ENCODE data around the gene AFTPH.

The AFTPH gene

DNA sequence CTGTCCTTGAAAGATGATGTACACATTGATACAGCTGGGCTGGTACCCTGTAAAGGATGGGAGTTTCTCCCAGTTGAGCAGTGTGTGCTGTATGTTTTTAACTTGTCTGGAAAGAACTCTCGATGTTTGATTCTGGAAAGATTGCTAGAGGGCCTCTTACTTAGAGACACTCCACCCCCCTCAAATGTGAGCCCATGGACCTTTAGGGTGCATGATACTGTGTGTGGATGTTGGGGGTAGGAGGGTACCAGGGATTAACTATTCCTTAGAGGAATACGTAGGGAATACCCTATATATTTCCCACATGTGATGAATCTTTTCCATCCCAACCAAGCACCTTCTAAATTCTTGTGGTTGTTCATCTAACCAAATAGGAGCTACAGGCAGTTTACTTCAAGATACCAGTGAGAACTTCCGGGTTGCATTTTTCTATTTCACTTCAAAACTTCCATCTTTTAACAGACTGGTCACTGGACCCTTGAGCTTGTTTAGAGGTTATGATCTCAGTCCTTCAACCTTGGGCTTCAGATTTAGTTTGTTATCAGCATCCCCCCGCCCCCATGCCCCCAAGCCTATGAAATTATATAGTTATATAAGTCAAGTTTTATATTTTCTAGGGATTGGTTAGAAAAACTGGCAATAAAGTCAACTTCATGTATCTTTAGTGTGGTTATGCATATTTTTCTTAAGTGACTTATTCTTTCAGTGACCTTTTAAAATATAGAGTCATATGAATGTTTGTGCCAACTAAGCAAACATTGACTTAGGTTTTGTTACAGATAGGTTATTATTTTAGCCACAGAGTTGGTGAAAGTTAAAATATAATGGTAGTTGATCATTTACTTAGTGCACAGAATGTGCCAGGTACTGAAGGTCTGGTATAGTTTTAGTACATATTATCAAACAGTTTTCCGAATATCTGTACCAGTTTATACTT, 18.2 kb downstream of the AFTPH start:
- Histone ChIP-seq H3K27ac (ENCODE audit: extremely low read depth, low read depth, low read length) (no peak overlapping the region), H3K4me3 (ENCODE audit: low read depth, low read length) (no peak overlapping the region), H3K4me1 (ENCODE audit: control insufficient read depth, insufficient read depth, low read length) (peaks cover 5% of the 10 kb centered on the region; the same call in 1 of the 2 replicates), H3K36me3 (ENCODE audit: control insufficient read depth in 2 of 2, insufficient read depth in 1 of 2, low read length in 2 of 2) (no peaks in the 10 kb centered on the region), H3K9me3 (ENCODE audit: control insufficient read depth, insufficient read depth, low read depth, low read length) (no peaks in the 10 kb centered on the region)
- CTCF ChIA-PET = interaction anchor here (0.7 to 0.9 kb wide), 2 partner anchors 8 to 212 kb away, joined by 3 read pairs; no protein-coding TSS in a partner anchor
- POLR2A ChIA-PET = interaction anchor here (0.5 kb wide), 1 partner anchor 601 kb away, joined by 3 read pairs; no protein-coding TSS in a partner anchor
- TF ChIP-seq ZNF350 (tag by site-specific recombination; IDR thresholded peaks at IDR 0.05) (no peak), KLF8 (tag by site-specific recombination; IDR thresholded peaks at IDR 0.05) (no peak)

DNA sequence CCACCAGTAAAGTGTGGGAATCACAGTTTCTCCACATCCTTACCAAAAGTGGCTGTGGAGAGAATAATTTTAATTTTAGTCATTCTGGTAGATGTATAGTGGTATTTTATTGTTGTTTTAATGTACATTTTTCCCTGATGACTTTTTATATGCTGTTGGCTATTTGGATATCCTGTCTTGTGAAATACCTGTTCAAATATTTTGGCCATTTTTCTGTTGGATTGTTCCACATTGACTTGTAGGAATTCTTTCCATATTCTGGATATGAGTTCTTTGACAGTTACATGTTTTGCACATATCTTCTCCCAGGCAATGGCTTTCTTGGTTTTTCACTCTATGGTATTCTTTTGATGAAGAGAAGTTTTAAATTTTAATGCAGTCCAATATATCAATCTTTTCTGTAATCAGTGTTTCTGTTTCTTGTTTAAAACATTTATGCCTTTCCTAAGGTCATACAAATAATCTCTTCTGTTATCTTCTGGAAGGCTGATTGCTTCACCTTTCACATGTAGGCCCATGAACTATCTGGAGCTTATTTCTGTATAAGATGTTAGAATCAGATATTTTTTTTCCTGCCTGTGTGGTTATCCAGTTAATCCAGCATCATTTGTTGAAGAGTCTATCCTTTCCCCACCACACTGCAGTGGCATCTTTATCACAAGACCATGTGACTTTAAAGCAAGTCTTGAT, 19.0 kb downstream of the AFTPH start:
- ChIA-PET CTCF (no interaction called here), POLR2A (no interaction called here)
- no peak for TF ChIP-seq PRDM1 (tag by site-specific recombination; IDR thresholded peaks at IDR 0.05)
- no peak for TF ChIP-seq ZBTB1 (tag by site-specific recombination; IDR thresholded peaks at IDR 0.05)
- no peak for TF ChIP-seq ZNF223 (tag by site-specific recombination; IDR thresholded peaks at IDR 0.05)
- TF ChIP-seq OSR2 (tag by site-specific recombination; IDR thresholded peaks at IDR 0.05) = no peak
- TF ChIP-seq, protein P1, sequence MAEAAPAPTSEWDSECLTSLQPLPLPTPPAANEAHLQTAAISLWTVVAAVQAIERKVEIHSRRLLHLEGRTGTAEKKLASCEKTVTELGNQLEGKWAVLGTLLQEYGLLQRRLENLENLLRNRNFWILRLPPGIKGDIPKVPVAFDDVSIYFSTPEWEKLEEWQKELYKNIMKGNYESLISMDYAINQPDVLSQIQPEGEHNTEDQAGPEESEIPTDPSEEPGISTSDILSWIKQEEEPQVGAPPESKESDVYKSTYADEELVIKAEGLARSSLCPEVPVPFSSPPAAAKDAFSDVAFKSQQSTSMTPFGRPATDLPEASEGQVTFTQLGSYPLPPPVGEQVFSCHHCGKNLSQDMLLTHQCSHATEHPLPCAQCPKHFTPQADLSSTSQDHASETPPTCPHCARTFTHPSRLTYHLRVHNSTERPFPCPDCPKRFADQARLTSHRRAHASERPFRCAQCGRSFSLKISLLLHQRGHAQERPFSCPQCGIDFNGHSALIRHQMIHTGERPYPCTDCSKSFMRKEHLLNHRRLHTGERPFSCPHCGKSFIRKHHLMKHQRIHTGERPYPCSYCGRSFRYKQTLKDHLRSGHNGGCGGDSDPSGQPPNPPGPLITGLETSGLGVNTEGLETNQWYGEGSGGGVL (tag by site-specific recombination; IDR thresholded peaks at IDR 0.05) = no peak
- peaks cover 5% of the 10 kb centered on the region; the same call in 1 of the 2 replicates for H3K4me1 ChIP-seq (ENCODE audit: control insufficient read depth, insufficient read depth, low read length)
- H3K4me3 ChIP-seq (ENCODE audit: low read depth, low read length) = no peak overlapping the region
- H3K9me3 ChIP-seq (ENCODE audit: control insufficient read depth, insufficient read depth, low read depth, low read length) = no peaks in the 10 kb centered on the region
- no peaks in the 10 kb centered on the region for H3K36me3 ChIP-seq (ENCODE audit: control insufficient read depth in 2 of 2, insufficient read depth in 1 of 2, low read length in 2 of 2)
- H3K27ac ChIP-seq (ENCODE audit: extremely low read depth, low read depth, low read length) = no peak overlapping the region

DNA sequence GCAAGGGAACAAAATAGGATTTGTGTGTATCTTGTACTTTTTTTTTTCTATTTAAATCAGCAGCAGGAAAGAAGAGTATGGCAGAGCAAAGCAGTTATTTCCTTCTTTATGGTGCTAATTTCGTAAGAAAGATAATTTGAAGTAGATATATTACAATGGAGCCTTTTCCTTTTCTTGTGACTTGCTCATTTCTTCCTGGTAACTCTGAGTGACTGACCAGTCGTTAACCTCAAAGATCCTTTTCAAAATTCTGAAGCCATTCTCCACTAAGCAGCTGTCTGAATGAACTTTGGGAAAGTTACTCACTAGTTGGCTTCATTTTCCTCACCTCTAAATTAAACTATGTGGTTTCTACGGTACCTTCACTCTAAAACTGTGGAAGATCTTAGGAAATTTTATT, 24.6 kb downstream of the AFTPH start:
- no peak for TF ChIP-seq ZNF776 (tag by site-specific recombination; IDR thresholded peaks at IDR 0.05; ENCODE audit: borderline replicate concordance)
- no peak for TF ChIP-seq ZNF311 (tag by site-specific recombination; IDR thresholded peaks at IDR 0.05; ENCODE audit: borderline replicate concordance)
- TF ChIP-seq ZNF837 (tag by site-specific recombination; IDR thresholded peaks at IDR 0.05) = no peak
- no peak for TF ChIP-seq HOXA7 (CRISPR knock-in tag; IDR thresholded peaks at IDR 0.05; ENCODE audit: borderline replicate concordance)
- TF ChIP-seq ZNF157 (tag by site-specific recombination; IDR thresholded peaks at IDR 0.05) = no peak
- no peak for TF ChIP-seq RBAK (tag by site-specific recombination; IDR thresholded peaks at IDR 0.05)
- TF ChIP-seq, protein P2, sequence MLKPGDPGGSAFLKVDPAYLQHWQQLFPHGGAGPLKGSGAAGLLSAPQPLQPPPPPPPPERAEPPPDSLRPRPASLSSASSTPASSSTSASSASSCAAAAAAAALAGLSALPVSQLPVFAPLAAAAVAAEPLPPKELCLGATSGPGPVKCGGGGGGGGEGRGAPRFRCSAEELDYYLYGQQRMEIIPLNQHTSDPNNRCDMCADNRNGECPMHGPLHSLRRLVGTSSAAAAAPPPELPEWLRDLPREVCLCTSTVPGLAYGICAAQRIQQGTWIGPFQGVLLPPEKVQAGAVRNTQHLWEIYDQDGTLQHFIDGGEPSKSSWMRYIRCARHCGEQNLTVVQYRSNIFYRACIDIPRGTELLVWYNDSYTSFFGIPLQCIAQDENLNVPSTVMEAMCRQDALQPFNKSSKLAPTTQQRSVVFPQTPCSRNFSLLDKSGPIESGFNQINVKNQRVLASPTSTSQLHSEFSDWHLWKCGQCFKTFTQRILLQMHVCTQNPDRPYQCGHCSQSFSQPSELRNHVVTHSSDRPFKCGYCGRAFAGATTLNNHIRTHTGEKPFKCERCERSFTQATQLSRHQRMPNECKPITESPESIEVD (tag by site-specific recombination; IDR thresholded peaks at IDR 0.05) = no peak
- no peak for TF ChIP-seq ZNF623 (tag by site-specific recombination; IDR thresholded peaks at IDR 0.05)
- TF ChIP-seq ZNF121 (tag by site-specific recombination; IDR thresholded peaks at IDR 0.05) = no peak
- no peak for TF ChIP-seq ZNF184 (tag by site-specific recombination; IDR thresholded peaks at IDR 0.05)
- ChIA-PET CTCF (no interaction called here), POLR2A (no interaction called here)

More for the DNA sequence above, 24.6 kb downstream of the AFTPH start:
- no peaks in the 10 kb centered on the region for H3K4me1 ChIP-seq (ENCODE audit: control insufficient read depth, insufficient read depth, low read length)
- no peaks in the 10 kb centered on the region for H3K9me3 ChIP-seq (ENCODE audit: control insufficient read depth, insufficient read depth, low read depth, low read length)
- H3K4me3 ChIP-seq (ENCODE audit: low read depth, low read length) = no peak overlapping the region
- H3K27ac ChIP-seq (ENCODE audit: extremely low read depth, low read depth, low read length) = no peak overlapping the region
- H3K36me3 ChIP-seq (ENCODE audit: control insufficient read depth in 2 of 2, insufficient read depth in 1 of 2, low read length in 2 of 2) = no peaks in the 10 kb centered on the region
